ENCODE data around the gene TMC7.

DNA sequence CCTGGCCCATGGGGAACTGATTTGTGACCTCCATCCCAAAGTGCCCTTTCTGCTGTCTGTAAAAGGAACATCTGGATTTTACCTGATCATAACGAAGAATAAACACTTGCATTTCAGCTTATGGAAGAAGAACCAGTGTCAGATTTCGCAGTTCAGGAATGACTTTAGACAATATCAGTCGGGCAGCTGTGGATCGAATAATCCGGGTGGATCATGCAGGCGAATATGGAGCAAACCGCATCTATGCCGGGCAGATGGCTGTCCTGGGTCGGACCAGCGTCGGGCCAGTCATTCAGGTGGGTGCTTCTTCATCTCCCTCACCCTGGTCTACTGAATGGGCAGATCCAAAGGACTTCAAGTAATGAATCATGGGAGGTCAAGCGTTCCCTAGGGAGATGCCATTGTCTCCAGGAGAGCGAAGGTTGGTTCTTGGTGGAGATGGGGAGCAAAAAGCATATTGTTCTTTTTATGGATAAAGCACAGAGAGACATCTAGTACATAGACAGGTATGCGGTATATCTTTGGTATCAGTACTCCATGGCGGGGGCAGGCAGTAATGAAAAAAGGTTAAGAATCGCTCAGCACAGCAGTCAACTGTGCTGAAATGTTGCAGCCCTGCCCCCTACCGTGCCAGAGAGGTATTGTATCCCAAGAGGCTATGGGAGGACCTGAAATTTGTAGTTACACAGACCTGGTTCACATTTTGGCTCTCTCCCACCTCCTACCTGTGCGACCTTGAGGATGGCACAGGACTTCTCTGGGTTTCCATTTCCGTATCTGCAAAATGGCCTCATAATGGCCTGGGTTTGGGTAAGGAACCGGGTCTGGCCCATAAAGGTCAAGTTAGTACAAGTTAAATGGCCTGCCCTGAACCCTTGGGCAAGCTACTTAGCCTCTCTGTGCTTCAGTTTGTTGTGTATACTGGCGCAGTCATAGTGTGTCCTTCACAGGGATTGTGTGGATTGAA is 88.4 kb downstream of the TMC7 start:
- TF ChIP-seq, protein P1, sequence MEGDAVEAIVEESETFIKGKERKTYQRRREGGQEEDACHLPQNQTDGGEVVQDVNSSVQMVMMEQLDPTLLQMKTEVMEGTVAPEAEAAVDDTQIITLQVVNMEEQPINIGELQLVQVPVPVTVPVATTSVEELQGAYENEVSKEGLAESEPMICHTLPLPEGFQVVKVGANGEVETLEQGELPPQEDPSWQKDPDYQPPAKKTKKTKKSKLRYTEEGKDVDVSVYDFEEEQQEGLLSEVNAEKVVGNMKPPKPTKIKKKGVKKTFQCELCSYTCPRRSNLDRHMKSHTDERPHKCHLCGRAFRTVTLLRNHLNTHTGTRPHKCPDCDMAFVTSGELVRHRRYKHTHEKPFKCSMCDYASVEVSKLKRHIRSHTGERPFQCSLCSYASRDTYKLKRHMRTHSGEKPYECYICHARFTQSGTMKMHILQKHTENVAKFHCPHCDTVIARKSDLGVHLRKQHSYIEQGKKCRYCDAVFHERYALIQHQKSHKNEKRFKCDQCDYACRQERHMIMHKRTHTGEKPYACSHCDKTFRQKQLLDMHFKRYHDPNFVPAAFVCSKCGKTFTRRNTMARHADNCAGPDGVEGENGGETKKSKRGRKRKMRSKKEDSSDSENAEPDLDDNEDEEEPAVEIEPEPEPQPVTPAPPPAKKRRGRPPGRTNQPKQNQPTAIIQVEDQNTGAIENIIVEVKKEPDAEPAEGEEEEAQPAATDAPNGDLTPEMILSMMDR (conservative IDR thresholded peaks at IDR 0.05) = peak; percentile 87
- no peak for TF ChIP-seq ZFX (IDR thresholded peaks at IDR 0.05)
